ENCODE results near the gene ACER2.

Gene ACER2

DNA sequence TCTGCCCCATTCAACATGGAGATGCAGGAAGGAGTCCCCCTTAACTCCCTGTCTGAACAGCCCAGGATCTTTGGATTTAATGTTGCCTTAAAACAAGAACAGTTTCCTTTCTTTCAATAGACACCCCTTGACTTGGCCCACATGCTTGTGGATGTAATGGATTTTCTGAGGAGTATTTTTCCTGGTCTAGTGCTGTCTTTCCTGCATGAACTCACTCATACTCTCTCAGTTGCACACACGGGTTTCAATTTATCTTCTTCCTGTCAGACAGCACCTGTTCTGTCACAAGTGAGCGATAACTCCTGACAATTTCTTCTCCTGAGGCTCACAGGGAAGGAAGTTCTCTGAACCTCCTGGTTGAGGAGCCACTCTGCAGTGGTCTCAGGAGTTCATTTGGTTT, 85.1 kb downstream of the ACER2 start:
- Histone ChIP-seq H3K79me2 (ENCODE audit: control insufficient read depth, low read length) (no peaks in the 10 kb centered on the region), H3F3A (ENCODE audit: control insufficient read depth, insufficient read depth) (no peaks in the 10 kb centered on the region), H3K4me2 (ENCODE audit: low read length) (no peak overlapping the region), H3K27ac (ENCODE audit: low read depth, low read length) (no peak overlapping the region), H3K4me3 (ENCODE audit: low read length) (no peak overlapping the region), H3K36me3 (ENCODE audit: control insufficient read depth, low read length) (no peaks in the 10 kb centered on the region), H3K27me3 (ENCODE audit: control insufficient read depth, low read length) (0 out of 2 replicates have a peak, but pooled peaks cover 3% of the 10 kb centered on the region), H3K9me2 (replicated peaks; ENCODE audit: control insufficient read depth, low read length) (no peaks in the 10 kb centered on the region), H4K20me1 (ENCODE audit: control insufficient read depth, insufficient read depth, low read depth, low read length) (no peaks in the 10 kb centered on the region), H3K4me1 (ENCODE audit: control insufficient read depth, low read length) (no peaks in the 10 kb centered on the region), H3K9me3 (ENCODE audit: control insufficient read depth, insufficient read depth, low read length) (no peaks in the 10 kb centered on the region)
- TF ChIP-seq EZH2phosphoT487 (IDR thresholded peaks at IDR 0.05; ENCODE audit: borderline replicate concordance, low read length): no peak
- TF ChIP-seq, protein P1, sequence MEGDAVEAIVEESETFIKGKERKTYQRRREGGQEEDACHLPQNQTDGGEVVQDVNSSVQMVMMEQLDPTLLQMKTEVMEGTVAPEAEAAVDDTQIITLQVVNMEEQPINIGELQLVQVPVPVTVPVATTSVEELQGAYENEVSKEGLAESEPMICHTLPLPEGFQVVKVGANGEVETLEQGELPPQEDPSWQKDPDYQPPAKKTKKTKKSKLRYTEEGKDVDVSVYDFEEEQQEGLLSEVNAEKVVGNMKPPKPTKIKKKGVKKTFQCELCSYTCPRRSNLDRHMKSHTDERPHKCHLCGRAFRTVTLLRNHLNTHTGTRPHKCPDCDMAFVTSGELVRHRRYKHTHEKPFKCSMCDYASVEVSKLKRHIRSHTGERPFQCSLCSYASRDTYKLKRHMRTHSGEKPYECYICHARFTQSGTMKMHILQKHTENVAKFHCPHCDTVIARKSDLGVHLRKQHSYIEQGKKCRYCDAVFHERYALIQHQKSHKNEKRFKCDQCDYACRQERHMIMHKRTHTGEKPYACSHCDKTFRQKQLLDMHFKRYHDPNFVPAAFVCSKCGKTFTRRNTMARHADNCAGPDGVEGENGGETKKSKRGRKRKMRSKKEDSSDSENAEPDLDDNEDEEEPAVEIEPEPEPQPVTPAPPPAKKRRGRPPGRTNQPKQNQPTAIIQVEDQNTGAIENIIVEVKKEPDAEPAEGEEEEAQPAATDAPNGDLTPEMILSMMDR (IDR thresholded peaks at IDR 0.05; ENCODE audit: low read depth, low read length, poor library complexity, severe bottlenecking): no peak

DNA sequence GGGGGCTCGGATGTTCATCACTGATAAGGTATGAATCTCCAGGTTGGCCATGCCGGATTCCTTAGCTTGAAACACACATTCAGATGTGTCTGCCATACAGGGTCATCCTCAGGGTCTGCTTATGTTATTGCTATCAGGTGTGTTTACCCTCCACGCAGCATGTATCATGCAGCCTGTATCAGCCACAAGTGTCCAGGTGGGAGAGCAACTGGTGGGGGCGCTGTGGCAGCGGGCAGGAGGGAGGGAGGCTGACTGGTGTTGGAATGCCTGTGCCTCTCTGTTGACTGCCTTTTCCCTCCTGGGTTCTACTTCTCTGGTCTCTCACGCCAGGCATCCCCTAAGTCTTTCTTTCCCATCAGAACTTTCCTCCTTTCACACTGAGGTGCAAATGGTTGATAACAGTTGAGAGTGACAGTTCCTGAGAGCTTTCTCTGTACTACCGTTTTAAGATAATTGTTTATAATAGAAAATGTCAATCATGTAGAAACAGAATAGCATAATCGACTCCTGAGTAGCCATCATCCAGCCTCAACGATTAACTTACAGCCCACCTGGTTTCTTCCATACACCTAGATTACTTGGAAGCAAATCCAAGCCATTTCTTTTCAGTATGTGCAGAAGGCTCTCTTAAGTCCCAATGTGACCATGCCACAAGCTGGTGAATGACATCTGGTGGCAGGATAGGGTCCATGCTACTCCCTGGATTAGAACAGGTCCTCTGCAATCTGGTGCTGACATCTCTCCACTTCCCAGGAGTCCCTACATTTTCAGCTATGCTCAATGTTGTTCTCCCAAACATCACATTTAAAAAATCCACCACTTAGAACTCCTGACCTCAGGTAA, 86.6 kb downstream of the ACER2 start:
- no peaks in the 10 kb centered on the region for H4K20me1 ChIP-seq (ENCODE audit: control insufficient read depth, insufficient read depth, low read depth, low read length)
- H3K27me3 ChIP-seq (ENCODE audit: control insufficient read depth, low read length): 0 out of 2 replicates have a peak, but pooled peaks cover 3% of the 10 kb centered on the region
- no peak overlapping the region for H3K4me2 ChIP-seq (ENCODE audit: low read length)
- H3K9me3 ChIP-seq (ENCODE audit: control insufficient read depth, insufficient read depth, low read length): no peaks in the 10 kb centered on the region
- no peak overlapping the region for H3K4me3 ChIP-seq (ENCODE audit: low read length)
- TF ChIP-seq, protein P1 (IDR thresholded peaks at IDR 0.05; ENCODE audit: low read depth, low read length, poor library complexity, severe bottlenecking): no peak
- no peak for TF ChIP-seq EZH2phosphoT487 (IDR thresholded peaks at IDR 0.05; ENCODE audit: borderline replicate concordance, low read length)
- no peaks in the 10 kb centered on the region for H3K9me2 ChIP-seq (replicated peaks; ENCODE audit: control insufficient read depth, low read length)
- H3K36me3 ChIP-seq (ENCODE audit: control insufficient read depth, low read length): no peaks in the 10 kb centered on the region
- no peaks in the 10 kb centered on the region for H3F3A ChIP-seq (ENCODE audit: control insufficient read depth, insufficient read depth)
- no peaks in the 10 kb centered on the region for H3K79me2 ChIP-seq (ENCODE audit: control insufficient read depth, low read length)
- H3K27ac ChIP-seq (ENCODE audit: low read depth, low read length): no peak overlapping the region
- no peaks in the 10 kb centered on the region for H3K4me1 ChIP-seq (ENCODE audit: control insufficient read depth, low read length)

DNA sequence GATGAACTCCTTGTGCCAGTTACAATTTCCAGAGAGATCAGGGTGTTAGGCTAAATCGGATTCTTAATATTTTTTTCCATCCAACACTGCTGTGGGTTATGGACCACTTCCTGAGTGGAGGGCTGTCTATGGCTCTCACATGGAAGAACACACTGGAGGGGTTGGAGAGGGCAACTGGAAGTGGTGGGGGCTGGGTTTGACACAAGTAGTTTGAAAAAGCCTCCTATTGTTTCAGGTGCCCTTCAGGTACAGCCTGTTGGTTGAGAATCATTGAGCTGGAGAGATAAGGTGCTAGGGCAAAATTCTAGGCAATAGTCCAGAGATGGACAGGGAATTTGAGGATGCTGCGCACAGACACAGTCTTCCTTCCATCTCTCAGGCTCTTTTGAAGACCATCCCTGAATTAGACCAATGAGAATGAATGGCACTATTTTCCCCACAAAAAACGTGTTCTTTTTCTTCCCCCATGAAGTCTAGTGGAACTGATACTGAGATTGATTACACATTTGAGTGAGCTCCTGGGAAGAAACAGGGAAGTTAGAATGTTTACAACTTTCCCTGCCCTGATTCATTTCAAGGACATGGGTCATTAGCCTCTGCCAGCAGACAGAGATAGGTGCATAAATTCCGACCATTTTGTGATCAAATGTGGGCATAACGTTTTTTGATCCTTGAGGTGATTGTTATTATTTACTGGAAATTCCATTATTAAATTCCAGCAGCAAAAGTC, 87.7 kb downstream of the ACER2 start:
- Histone ChIP-seq H4K20me1 (ENCODE audit: control insufficient read depth, insufficient read depth, low read depth, low read length) (no peaks in the 10 kb centered on the region), H3K27me3 (ENCODE audit: control insufficient read depth, low read length) (0 out of 2 replicates have a peak, but pooled peaks cover 3% of the 10 kb centered on the region), H3K9me2 (replicated peaks; ENCODE audit: control insufficient read depth, low read length) (no peaks in the 10 kb centered on the region), H3K4me2 (ENCODE audit: low read length) (no peak overlapping the region), H3K79me2 (ENCODE audit: control insufficient read depth, low read length) (no peaks in the 10 kb centered on the region), H3K27ac (ENCODE audit: low read depth, low read length) (no peak overlapping the region), H3K4me3 (ENCODE audit: low read length) (no peak overlapping the region), H3F3A (ENCODE audit: control insufficient read depth, insufficient read depth) (no peaks in the 10 kb centered on the region), H3K36me3 (ENCODE audit: control insufficient read depth, low read length) (no peaks in the 10 kb centered on the region), H3K4me1 (ENCODE audit: control insufficient read depth, low read length) (no peaks in the 10 kb centered on the region), H3K9me3 (ENCODE audit: control insufficient read depth, insufficient read depth, low read length) (no peaks in the 10 kb centered on the region)
- no peak for TF ChIP-seq EZH2phosphoT487 (IDR thresholded peaks at IDR 0.05; ENCODE audit: borderline replicate concordance, low read length)
- TF ChIP-seq, protein P1 (IDR thresholded peaks at IDR 0.05; ENCODE audit: low read depth, low read length, poor library complexity, severe bottlenecking): no peak

All from DOHH2 (cell line).